ENCODE results near the gene EPB42. TPM values are rescaled to one million over a fixed set of nuclear protein-coding genes. Genes with fewer than 3 reads are reported as not detected.

Gene EPB42
- total RNA-seq, 2 donors from 2014 or later: 0.68 to 2.3 TPM

DNA sequence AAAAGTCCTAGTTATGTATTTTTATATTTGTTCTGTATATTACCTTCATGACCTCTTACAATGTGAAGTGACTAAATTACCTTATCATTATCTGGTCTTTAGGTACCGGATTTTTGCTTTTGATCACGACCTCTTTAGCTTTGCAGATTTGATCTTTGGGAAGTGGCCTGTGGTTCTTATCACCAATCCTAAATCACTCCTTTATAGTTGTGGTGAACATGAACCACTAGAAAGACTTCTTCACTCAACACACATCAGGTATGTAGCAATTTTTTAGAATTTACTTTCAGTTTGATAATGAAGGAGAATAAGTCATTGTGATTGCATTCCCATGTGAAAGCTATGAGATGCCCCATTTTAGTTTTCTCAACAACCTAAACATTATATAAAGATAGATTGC is 69.1 kb downstream of the EPB42 start:
- intact Hi-C loops (cut with DNase I): no loop called here

DNA sequence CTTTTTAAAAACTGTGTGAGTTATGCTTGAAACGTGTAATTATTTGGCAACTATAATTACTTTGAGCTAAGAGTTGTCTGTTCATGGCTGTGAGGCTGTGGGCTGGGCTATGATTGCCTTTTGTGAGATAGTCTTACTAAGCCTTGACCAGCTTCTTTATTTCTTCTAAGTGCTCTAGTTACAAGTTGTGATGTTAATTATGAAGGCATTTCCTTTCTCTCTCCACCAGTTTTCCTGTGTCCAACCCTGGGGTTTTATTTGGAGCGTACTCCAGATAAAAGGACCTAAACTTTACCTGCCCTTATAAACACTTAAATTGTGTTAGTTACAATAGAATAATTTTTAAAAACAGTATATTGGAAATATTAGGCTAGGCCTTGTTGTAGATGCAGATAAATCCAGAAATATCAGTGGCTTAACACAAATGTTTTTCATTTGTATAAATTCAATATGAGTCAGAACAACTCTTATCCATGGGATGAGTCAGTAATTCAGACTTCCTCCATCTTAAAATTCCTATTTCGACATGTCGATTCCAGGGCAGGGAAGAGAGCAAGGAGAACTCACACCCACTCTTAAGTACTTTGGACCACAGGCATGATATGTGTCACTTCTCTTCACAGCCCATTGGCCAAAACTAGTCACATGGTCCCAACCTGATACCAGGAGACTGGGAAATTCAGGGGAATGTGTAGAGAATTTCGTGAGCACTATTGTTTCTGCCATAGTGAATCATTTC is 70.5 kb downstream of the EPB42 start:
- DNase-seq: no peak
- no peak for ATAC-seq
- intact Hi-C loops (cut with DNase I): no loop called here

More for the DNA sequence above, 69.1 kb downstream of the EPB42 start:
- DNase-seq (no peak), ATAC-seq (no peak)

Other genes with a start within 250 kb of the EPB42 start
- 10 to 100 TPM; 18.0 to 21.5 TPM for gene UBR1, start 115.0 kb downstream of the EPB42 start, total RNA-seq
- 10 to 100 TPM; 10.3 to 11.1 TPM for gene TMEM62, start 87.4 kb downstream of the EPB42 start, total RNA-seq
- 10 to 100 TPM; 45.1 to 50.0 TPM for gene CCNDBP1, start 35.6 kb downstream of the EPB42 start, total RNA-seq
- gene TGM5, start 45.9 kb upstream of the EPB42 start, total RNA-seq: not detected
- not detected for gene TGM7, start 81.2 kb upstream of the EPB42 start, total RNA-seq
- gene LCMT2, start 109.6 kb upstream of the EPB42 start, total RNA-seq: 10 to 100 TPM in 1 of 2 donors, 1 to 10 TPM in 1; 7.5 to 10.9 TPM
- gene ZSCAN29, start 150.0 kb upstream of the EPB42 start, total RNA-seq: 10 to 100 TPM; 13.2 to 15.3 TPM
- 10 to 100 TPM; 11.3 to 12.6 TPM for gene TUBGCP4, start 150.1 kb upstream of the EPB42 start, total RNA-seq